CD4-positive, alpha-beta T cell treated with Interleukin-15 for 4 hours (primary cell): ENCODE data around the gene ALDOA.

ENCODE experiments used
- DNase-seq: peaks from one replicate; pipeline ENCODE4 v3.0.0-alpha.2; 2020; ENCODE audit warnings: low spot score

The ALDOA gene

DNA sequence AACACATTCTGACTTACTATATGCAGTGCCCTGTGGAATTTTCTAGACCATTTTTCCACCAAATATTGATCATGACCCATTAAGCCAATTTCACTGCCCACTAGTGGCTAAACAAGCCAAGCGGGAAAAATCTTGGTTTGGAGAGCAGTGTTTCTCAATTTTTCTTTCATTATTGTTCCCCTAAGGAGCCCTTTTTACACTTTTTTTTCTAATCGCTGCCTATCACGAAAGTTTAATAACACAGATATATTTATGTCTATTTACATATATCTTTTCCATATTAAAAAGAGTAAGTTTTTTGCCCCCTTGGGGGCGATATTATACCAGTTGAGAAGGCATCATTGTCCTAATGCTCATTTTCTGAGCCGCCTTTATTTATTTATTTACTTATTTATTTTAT, 23.7 kb upstream of the ALDOA start:
- peak; percentile 39 for DNase-seq

DNA sequence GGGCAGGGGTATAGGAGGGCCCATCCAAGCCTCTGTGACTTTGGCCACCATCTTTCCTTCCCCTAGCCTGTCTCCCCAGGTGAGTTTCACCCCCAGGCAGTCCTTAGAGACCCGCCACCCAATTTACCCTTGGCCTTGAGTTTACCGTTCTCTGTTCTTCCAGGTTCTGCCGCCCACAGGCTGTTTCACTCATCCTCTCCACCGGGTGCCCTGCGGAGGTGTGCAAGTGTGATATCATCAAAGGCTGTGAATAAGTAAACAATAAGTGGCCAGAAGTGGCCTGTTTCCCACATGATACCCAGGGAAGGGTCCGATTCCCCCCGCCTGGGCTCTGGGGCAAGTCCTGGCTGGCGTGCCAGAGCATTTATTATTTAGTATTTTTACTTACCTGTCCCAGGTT, 19.4 kb upstream of the ALDOA start:
- no peak for DNase-seq

DNA sequence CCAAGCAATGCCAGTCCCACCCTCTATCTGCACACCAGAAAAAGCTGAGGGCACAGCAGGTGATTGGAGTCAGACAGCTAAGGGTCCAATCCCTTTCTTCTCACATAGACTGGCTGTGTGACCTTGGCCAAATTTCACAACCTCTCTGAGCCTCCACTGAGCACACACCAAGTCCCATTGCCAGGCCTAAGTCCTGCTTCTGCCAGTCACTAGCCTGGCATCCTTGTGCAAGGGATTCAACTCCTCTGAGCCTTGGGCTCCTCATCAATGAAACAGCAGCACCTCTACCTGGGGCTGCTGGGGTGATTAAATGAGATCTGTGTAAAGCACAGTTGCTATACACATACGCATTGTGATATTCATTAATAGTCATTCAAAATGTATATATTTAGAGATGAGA, 19.0 kb upstream of the ALDOA start:
- DNase-seq = no peak

DNA sequence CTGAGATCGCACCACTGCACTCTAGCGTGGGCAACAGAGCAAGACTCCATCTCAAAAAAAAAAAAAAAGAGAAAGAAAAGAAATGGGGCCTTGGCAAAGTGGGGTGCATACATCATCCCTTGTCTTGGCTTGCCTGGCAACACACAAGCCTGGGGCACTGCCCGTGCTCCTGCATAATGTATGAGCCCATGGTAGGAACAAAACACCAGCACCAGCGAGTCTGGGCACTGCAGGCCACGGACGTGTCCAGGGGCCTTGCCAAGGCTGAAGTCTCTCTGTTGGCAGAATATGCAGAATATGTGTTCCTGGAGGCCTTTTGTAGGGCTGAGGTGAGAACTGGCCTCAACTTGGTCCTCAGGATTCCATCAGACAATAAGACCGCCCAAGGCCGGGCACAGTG, 15.7 kb upstream of the ALDOA start:
- DNase-seq = no peak

DNA sequence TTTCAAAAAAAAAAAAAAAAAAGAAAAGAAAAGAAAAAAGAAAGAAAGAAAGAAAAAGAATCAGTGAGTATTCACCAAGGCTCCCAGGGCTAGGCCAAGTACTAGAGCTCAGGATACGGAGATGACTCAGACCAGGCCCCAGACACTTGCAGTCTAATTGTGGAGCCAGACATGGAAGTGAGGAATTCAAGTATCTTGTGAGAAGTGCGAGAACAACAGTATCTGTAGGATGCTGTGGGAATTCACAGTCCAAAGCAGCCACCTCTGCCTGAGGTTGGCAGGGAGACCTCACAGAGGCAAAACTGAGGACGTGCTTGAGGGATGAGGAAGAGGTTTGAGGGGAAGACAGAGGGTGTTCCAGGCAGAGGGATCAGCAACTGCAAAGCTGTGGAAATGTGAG, 14.0 kb upstream of the ALDOA start:
- DNase-seq = no peak

DNA sequence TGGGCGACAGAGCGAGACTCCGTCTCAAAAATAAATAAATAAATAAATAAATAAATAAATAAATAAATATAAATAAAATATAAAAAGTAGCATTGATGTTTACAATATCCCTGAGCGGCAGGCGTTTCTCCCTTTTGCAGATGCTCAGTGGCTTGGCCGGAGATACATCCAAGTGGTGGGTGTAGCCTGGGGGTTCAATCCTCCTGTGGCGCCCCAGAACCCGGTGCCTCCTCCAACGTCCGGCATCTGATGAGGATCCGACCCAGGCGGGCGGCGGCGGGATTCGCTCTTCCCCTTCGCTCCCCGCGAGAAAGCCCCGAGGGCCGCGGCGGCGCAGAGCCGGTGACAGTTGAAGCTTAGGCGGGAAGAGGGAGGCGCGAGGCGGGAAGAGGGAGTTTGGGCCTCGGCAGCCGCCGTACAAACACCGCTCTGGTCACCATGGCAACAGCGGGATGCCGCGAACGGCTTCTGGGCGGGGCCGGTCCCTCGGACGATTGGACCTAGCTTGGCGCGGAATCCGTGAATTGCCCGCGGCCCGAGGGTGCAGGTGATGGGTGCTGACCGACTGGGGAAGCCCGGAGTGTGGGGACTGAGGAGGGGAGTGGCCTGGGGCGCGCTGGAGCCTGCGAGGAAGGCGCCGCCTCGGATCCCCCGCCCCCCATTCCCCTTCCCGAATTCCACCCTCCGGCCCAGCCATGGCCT, 12.7 kb upstream of the ALDOA start:
- DNase-seq = peak; percentile 89

DNA sequence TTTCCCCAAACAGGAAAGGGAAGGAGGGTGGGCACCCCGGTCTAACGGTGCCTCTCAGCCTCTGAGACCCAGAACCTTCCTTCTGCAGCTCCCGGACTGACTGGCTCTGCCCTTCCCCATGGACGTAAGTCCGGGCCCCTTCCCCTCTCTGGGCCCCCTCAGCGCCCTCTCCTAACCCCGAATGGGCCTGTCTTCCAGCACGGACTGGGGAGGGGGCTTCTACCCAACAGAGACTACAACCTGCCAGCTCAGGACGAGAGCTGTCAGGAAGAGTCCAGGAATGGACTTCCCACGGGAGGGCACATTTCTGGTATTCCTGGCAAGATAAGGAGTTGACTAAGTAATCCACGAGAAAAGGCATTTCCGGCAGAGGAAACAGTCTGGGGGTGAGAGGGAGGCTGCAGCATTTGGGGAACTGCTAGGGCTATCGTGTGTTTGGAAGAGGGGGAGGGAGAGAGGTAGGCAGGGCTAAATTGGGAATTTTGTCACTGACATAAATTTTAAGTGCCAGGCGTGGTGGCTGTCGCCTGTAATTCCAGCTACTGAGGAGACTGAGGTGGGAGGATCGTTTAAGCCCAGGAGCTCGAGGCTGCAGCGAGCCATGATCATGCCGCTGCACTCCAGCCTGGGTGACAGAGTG, 12.1 kb upstream of the ALDOA start:
- no peak for DNase-seq

DNA sequence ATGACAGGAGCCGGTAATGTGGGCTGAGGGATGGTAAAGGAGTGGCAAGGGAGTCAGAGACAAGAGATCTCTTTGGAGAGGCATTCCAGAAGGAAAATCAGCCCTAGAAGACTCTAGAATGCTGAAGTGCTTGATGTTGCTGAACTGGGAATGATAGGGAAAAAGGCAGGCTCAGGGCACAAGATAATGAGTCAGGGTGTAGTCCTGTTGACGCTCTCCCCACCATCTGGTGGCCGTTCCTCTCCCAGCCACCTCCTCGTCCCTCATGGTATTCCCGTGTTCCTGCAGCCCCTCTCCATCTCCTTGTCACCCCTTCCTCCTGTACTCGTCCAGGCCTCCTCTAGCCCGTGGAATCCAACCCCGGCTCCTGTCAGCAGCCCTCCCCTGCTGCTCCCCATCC, 11.1 kb upstream of the ALDOA start:
- DNase-seq = no peak

DNA sequence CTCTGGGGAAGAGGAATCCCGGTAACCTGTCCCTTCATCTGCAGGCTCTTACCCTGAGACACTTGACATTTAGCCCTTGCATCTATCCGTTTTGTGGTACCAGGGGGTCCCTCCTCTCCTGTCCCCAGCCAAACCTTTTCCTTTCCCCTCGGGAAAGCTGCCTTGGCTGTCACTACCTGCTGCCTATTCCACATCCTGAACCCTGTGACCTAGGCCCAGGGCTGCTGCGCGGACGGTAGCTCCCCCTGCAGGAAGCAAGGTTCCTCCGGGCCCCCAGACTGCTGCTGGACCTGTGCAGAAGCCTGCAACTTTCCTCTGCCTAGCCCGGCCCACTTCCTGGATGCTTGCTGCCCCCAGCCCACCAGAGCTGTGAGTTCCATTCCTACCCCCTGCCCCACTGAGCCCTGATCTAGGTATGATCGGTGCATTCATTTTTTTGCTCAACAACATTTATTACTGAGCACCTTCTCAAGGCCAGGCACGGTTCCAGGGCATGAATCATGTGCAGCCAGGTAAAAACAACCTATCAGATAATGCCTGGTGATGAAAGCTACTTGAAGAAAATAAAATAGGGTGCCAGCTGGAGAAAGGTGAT, 10.5 kb upstream of the ALDOA start:
- peak; percentile 47 for DNase-seq

DNA sequence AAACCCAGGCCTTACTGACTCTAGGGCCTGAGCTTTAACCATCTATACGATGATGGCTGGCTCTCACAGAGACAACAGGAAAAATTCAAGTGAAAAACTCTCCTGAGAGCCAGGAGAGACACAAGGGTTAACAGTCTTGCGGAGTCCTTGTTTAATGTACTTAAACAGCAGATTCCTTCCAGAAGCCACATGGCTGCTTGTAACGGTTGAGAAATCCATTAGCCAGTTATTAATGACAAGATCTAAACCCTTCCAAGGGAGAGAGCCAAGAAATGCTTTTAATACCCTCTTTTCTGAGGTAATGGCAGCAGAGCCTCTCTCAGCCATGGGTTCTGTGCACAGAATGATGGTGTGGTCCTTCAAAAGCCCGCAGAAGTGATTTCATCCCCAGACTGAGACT, 5.2 kb upstream of the ALDOA start:
- DNase-seq = no peak

DNA sequence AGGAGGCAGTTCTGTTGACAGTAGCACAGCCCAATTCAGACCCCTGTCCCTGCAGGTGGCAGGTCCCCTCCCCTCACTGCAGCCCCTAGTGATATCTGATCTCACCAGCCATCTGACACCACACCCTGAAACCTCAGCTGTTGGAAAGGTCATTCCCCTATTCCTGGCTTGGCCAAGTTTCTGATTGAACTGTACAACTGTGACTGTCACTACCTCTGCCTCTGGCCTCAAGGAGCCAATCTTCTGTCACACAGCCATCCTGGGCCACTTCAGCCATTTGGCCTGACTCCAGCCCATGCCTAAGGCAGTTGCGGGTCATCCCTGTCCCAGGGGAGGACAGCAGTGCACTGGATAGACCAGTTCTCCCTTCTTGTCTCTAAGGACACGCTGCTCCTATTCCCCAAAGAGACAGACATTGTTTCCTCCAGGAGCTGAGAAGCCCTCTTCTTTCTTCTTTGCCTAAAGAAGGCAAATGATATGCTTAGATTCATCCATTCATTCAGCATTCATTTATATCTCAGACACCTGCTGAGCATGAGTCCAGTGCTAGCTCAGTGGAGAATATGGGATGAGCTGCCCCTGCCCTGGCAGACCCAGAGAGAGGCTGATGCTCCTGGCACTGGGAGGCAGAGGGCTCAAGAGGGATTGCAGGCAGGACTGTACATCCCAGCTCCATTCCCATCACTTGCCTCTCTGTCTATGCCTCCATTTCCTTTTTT, 4.6 kb upstream of the ALDOA start:
- no peak for DNase-seq

DNA sequence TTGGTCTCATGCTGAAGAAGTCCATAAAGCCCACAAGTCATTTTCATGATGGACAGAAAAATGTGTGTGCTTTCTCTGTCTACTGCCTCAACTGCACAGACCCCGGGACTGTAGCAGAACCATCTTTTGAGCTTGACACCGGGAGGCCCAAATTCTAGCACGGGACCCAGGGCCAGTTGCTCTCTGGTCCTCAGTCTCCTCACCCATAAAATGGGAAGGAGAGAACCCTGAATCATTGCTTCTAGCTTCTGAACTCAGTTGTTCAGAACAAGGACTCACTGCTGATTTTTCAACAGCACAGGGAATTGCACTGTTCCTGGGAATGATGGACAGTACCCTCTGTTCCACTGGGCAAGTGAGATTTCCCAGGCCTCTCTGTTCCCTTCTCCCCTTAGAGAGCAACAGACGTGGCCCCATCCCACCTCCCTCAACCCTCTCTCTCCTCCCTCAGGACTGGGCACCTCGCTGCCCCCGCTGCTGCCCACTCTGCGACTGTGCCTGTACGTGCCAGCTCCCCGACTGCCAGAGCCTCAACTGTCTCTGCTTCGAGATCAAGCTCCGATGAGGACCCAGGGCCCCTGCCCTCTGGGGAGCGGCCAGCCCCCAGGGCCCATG, 2.2 kb upstream of the ALDOA start:
- DNase-seq = no peak

DNA sequence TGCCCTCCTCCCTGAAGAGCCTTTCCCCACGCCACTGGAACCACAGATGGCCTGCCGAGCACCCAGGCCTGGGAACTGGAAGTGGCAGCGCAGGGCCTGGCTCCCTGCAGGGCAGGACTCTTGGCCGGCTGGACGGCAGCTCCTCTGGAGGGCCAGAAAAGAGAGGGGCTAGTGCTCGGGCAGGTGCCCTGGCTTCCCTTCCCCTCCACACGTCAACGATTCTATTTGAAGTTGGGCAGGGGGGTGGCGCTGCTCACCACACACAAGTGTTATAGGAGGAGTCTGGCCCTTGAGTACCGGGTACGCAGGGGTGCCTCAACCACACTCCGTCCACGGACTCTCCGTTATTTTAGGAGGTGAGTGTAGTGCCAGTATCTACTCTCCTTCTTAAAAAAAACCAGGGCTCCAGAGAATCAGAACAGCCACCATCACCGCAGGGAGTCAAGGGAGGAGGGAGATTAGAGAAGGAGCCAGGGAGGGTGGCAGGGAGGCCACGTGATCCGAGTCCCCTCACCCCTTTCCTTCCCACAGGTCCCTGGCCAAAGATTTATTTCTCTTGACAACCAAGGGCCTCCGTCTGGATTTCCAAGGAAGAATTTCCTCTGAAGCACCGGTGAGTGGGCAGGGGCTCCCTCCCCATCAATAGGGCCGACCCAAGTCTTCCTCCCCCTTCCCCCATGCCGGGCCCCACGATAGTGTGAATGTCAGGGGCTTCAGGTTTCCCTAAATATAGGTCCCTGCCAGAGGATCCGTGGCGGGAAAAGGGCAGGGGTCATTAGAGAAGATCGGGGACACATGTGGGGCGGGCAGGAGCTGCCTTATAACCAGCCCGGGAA, 1.4 kb upstream of the ALDOA start:
- peak; percentile 74 for DNase-seq

DNA sequence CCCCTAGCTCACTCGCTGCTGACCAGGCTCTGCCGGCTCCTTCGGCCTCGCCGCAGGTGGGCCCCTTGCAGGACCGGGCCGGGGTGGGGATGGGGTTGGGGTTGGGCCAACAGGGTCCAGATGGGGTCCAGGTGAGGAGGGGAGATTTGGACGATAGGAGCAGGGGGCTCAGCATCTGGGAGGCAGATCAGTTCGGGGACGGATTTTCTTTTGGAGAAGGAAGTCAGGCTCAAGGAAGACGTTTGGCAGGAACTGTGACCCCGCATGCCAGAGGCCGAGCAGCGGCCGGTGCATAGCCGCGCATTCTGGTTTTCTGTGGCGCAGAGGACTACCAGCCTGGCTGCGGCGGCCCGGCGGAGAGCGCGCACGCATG, 845 bp upstream of the ALDOA start:
- no peak for DNase-seq

DNA sequence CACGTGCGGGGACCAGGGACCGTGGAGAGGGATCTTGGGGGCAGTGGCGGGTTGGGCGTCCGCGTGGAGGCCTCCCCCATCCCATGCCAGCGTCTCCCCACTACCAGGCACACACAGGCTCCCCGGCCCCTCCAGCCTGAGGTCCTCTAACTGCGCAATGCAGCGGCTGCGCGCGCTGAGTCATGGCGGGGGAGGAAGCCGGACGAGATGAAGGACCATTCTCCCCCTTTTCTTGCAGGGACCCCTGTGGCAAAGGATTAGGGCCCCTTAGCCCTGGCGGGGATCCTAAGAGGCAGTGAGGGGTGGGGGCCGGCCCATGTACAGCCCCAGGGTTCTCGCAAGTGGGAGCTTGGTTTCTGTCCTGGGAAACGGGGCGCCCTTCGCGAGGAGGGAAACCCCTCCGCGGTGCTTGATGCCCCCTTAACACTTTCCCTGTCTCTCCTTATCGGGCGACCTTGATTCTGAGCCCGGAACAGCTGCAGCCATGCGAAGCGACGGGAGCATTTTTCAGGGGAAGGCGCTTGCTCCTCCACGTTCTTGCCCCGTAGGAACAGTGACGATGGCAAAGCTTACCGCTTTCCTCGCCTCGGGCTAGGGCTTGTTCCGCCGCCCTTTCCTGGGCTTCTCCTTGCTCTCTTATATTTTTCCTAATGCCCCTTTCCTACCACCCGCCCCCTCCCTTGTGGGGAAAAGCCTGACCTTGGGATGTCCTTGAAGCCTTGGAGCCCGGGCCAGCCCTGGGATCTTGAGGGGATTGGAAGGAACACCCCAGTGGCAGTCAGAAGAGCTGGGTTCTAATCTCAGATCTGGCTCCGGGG, 592 bp downstream of the ALDOA start:
- peak; percentile 21 for DNase-seq

DNA sequence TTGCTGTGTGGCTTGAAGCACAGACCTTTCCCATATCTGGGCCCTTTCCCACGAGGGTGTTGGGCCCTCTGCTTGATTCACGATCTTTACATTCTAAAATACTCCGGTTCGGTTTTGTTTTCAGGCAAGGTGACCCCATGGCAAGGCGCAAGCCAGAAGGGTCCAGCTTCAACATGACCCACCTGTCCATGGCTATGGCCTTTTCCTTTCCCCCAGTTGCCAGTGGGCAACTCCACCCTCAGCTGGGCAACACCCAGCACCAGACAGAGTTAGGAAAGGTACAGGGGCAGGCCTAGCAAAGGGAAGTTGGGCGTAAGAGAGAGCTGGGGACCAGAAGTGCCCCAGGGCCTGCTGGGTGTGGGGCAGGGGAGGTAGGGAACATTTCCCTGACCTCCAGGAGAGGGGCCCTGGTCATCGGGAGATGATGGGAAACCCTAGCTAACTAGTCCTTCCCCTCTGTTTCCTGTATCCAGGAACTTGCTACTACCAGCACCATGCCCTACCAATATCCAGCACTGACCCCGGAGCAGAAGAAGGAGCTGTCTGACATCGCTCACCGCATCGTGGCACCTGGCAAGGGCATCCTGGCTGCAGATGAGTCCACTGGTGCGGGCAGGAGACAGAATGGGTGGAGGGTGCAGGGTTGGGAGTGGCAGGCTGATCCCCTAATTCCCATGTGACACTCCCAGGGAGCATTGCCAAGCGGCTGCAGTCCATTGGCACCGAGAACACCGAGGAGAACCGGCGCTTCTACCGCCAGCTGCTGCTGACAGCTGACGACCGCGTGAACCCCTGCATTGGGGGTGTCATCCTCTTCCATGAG, 1.4 kb downstream of the ALDOA start:
- no peak for DNase-seq

DNA sequence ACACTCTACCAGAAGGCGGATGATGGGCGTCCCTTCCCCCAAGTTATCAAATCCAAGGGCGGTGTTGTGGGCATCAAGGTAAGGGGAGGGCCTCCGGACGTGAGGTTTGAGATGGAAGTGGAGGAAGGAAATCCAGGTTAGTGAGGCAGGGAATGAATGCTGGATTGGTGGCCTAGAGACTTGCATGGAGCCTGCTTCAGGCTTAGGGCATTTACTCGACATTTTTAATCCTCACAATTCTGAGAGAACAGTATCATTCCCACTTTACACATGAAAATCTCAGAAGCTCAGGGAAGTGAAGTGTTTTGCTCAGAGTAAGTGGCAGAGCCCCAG, 2.0 kb downstream of the ALDOA start:
- DNase-seq = no peak

DNA sequence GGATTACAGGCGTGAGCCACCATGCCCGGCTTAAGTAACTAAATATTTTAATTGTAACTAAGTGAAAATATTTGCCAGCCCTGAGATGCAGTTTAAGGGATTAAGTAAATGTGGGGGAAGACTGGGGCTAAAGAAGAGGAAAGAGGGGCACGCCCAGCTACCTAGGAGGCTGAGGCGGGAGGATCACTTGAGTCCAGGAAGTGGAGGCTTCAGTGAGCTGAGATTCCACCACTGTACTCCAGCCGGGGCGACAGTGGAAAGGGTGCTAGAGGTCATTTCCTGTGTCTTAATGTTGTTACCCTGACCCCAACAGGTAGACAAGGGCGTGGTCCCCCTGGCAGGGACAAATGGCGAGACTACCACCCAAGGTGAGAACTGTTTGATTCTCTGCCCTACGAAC, 2.8 kb downstream of the ALDOA start:
- DNase-seq = no peak

DNA sequence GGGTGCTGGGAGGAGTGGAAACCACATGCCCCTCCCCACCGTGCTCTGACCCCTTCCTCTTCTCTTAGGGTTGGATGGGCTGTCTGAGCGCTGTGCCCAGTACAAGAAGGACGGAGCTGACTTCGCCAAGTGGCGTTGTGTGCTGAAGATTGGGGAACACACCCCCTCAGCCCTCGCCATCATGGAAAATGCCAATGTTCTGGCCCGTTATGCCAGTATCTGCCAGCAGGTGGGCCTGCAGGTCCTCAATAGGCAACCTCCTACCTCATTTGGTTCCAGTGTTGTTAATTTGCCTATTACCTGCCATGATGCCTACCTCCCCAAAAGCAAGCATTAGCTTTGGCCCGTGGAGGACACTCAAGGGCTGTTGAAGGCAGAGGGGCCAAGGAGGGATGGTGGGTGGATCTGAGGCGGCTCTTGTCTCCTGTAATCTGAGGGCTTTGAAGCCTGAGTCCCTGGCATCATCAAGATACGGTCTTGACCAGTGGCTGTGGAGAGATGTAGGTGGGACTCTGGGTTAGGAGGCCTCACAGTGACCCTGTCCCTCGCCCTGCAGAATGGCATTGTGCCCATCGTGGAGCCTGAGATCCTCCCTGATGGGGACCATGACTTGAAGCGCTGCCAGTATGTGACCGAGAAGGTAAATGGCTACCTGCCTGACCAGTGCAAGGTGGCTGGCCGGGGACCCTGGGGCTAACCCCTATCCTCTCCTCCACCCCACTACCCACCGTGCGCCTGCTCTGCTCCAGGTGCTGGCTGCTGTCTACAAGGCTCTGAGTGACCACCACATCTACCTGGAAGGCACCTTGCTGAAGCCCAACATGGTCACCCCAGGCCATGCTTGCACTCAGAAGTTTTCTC, 3.4 kb downstream of the ALDOA start:
- DNase-seq = peak; percentile 57
